Amygdala (tissue), 56 donors: ENCODE measurements around the gene PALLD.

Experiments
- DNase-seq, 56 donors: peaks; one replicate each; lab custom pipeline; 2025; lab: John Stamatoyannopoulos, UW

Gene PALLD

GRCh38 chr4:168833881-168834280 lies 337.0 kb downstream of the PALLD start:
- no peak for DNase-seq

GRCh38 chr4:168835880-168836454 lies 339.1 kb downstream of the PALLD start:
- no peak for DNase-seq

GRCh38 chr4:168836490-168836889 lies 339.6 kb downstream of the PALLD start:
- DNase-seq = no peak

- DNase-seq = no peak
Measured at GRCh38 chr4:168837922-168838321, 341.1 kb downstream of the PALLD start.

GRCh38 chr4:168839758-168840391 lies 343.0 kb downstream of the PALLD start:
- DNase-seq = no peak

- DNase-seq = no peak
Measured at GRCh38 chr4:168840392-168840763, 343.5 kb downstream of the PALLD start.

GRCh38 chr4:168841000-168841671 lies 344.3 kb downstream of the PALLD start:
- DNase-seq = peak in 14 of 56 donors; percentile 1 to 35 (median 8)

- DNase-seq = no peak
Measured at GRCh38 chr4:168841672-168842019, 344.8 kb downstream of the PALLD start.

GRCh38 chr4:168842186-168842585 lies 345.3 kb downstream of the PALLD start:
- DNase-seq = no peak

- DNase-seq = no peak
Measured at GRCh38 chr4:168843635-168844034, 346.8 kb downstream of the PALLD start.

GRCh38 chr4:168844353-168845049 lies 347.6 kb downstream of the PALLD start:
- DNase-seq = no peak

- DNase-seq = no peak
Measured at GRCh38 chr4:168845897-168846296, 349.0 kb downstream of the PALLD start.

GRCh38 chr4:168846414-168846813 lies 349.6 kb downstream of the PALLD start:
- no peak for DNase-seq

- DNase-seq = peak in 3 of 56 donors; percentile 8 to 40 (median 13)
Measured at GRCh38 chr4:168847771-168848502, 351.1 kb downstream of the PALLD start.

- DNase-seq = no peak
Measured at GRCh38 chr4:168849030-168849675, 352.3 kb downstream of the PALLD start.

- no peak for DNase-seq
Measured at GRCh38 chr4:168849997-168850396, 353.1 kb downstream of the PALLD start.

GRCh38 chr4:168852387-168852786 lies 355.5 kb downstream of the PALLD start:
- no peak for DNase-seq

GRCh38 chr4:168852933-168853713 lies 356.3 kb downstream of the PALLD start:
- no peak for DNase-seq

- DNase-seq = no peak
Measured at GRCh38 chr4:168853770-168854169, 356.9 kb downstream of the PALLD start.
